Measurements from ENCODE around the gene PFDN1.

Gene PFDN1

DNA sequence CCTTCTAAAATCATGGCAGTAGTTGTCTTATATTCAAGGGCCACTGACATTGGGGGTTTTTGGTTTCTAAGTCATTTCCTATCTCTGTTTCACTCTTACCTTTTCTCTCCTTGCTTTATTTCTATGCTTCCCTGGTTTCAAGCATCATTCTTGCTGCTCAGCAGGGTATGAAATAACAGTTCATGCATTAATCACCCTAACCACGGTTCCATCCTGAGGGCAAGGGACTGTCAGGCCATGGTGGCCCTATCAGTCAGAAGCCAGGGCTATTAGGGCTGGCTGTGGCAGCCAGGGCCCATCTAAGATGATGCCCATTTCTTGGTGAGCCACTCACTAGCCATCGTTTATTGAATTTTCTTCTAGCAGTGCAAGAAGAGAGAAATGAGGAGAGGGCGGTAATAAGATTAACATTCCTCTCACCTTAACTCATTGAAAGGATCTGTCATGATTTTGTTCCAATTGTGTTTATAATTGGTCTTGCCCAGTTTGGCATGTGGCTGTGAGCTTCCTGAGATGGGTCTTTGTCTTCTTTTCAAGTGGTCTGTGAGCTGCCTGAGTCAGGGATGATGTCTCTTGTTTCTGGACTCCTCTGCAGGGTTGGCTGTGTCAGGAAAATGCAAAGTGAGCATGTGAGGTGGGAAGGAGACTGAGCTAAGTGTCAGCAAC lies 82.7 kb downstream of the PFDN1 start:
- no peaks in the 10 kb centered on the region for H3K36me3 ChIP-seq (ENCODE audit: control insufficient read depth, insufficient read depth, low read length)
- 88 to 92% methylated on average over 3 of the region's 3 CpGs for WGBS, 2 experiments
- no peak overlapping the region for H3K27ac ChIP-seq (ENCODE audit: insufficient read depth, low read depth, low read length, poor library complexity, severe bottlenecking)
- H3K4me1 ChIP-seq (ENCODE audit: control insufficient read depth, insufficient read depth, low read length), result peaks cover 10% of the 10 kb centered on the region
- no peaks in the 10 kb centered on the region for H3K9me3 ChIP-seq (ENCODE audit: control insufficient read depth, low read length)
- H3K4me3 ChIP-seq (ENCODE audit: insufficient read depth, low read depth, low read length), result no peak overlapping the region
- no peaks in the 10 kb centered on the region for H3K27me3 ChIP-seq (ENCODE audit: control insufficient read depth, insufficient read depth, low read length, poor library complexity, severe bottlenecking)

- WGBS, 2 experiments, result 83% methylated on average over 8 to 9 of the region's 9 CpGs
- Histone ChIP-seq H3K4me3 (ENCODE audit: insufficient read depth, low read depth, low read length) (no peak overlapping the region), H3K36me3 (ENCODE audit: control insufficient read depth, insufficient read depth, low read length) (no peaks in the 10 kb centered on the region), H3K27me3 (ENCODE audit: control insufficient read depth, insufficient read depth, low read length, poor library complexity, severe bottlenecking) (no peaks in the 10 kb centered on the region), H3K27ac (ENCODE audit: insufficient read depth, low read depth, low read length, poor library complexity, severe bottlenecking) (no peak overlapping the region), H3K9me3 (ENCODE audit: control insufficient read depth, low read length) (no peaks in the 10 kb centered on the region), H3K4me1 (ENCODE audit: control insufficient read depth, insufficient read depth, low read length) (peaks cover 10% of the 10 kb centered on the region)
Observed at GRCh38 chr5:140219068-140219991, 83.6 kb downstream of the PFDN1 start.

GRCh38 chr5:140217299-140218026 lies 85.4 kb downstream of the PFDN1 start:
- H3K9me3 ChIP-seq (ENCODE audit: control insufficient read depth, low read length), result no peaks in the 10 kb centered on the region
- H3K27me3 ChIP-seq (ENCODE audit: control insufficient read depth, insufficient read depth, low read length, poor library complexity, severe bottlenecking), result no peaks in the 10 kb centered on the region
- peaks cover 10% of the 10 kb centered on the region for H3K4me1 ChIP-seq (ENCODE audit: control insufficient read depth, insufficient read depth, low read length)
- no peak overlapping the region for H3K4me3 ChIP-seq (ENCODE audit: insufficient read depth, low read depth, low read length)
- 94 to 100% methylated on average over 1 of the region's 1 CpG for WGBS, 2 experiments
- H3K36me3 ChIP-seq (ENCODE audit: control insufficient read depth, insufficient read depth, low read length), result no peaks in the 10 kb centered on the region
- no peak overlapping the region for H3K27ac ChIP-seq (ENCODE audit: insufficient read depth, low read depth, low read length, poor library complexity, severe bottlenecking)

DNA sequence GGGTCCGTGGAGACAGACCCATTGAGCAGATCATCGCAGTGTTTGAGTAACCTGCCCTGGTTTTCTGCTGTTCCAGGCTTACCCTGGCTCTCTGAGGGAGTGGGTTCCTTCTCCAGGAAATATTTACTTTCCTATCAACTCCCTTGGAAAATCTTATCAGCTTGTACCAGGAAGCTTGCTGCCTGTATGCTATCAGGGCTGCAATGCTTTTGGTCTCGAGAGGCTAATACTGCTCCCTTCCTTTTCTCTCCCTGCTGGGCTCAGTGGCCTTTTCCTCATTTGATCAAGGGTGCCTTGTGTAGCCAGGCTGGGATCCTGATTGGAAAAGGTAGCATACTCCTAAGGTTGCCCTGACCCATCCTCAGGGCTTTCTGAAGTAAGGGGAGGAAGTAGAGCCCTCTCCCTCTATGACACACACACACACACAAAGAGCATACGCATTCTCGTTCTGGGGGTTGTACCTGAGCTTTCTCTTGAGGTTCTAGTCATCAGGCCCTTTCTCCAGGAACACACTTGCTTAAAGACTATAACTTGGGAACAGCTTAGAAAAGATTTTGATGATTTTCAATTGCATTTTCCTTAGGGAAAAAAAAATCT lies 86.3 kb downstream of the PFDN1 start:
- no peak overlapping the region for H3K27ac ChIP-seq (ENCODE audit: insufficient read depth, low read depth, low read length, poor library complexity, severe bottlenecking)
- H3K27me3 ChIP-seq (ENCODE audit: control insufficient read depth, insufficient read depth, low read length, poor library complexity, severe bottlenecking), result no peaks in the 10 kb centered on the region
- WGBS, 2 experiments, result 87 to 92% methylated on average over 5 of the region's 5 CpGs

DNA sequence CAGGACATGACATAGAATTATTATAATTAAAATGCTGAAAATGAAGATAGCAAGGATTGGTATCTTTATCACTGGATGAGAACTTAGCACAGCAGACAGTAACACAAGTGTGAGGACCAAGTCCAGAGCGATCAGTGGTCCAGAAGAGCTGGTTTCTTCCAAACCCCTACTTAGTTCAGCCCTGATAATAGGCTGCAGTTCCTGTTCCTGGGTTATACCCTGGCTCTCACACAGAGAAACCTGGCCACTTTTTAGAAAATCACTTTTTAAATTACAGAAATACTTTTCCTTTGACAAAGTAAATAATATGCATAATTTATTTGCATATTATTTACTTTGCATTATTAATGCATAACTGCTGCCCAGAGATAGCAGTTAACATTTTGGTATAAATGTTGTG lies 87.6 kb downstream of the PFDN1 start:
- H3K27ac ChIP-seq (ENCODE audit: insufficient read depth, low read depth, low read length, poor library complexity, severe bottlenecking), result no peak overlapping the region
- no peaks in the 10 kb centered on the region for H3K36me3 ChIP-seq (ENCODE audit: control insufficient read depth, insufficient read depth, low read length)
- no peak overlapping the region for H3K4me3 ChIP-seq (ENCODE audit: insufficient read depth, low read depth, low read length)
- WGBS, 2 experiments, result 95 to 96% methylated on average over 1 of the region's 1 CpG
- H3K9me3 ChIP-seq (ENCODE audit: control insufficient read depth, low read length), result no peaks in the 10 kb centered on the region
- no peaks in the 10 kb centered on the region for H3K27me3 ChIP-seq (ENCODE audit: control insufficient read depth, insufficient read depth, low read length, poor library complexity, severe bottlenecking)
- peaks cover 5% of the 10 kb centered on the region for H3K4me1 ChIP-seq (ENCODE audit: control insufficient read depth, insufficient read depth, low read length)

More for the DNA sequence above, 86.3 kb downstream of the PFDN1 start:
- Histone ChIP-seq H3K36me3 (ENCODE audit: control insufficient read depth, insufficient read depth, low read length) (no peaks in the 10 kb centered on the region), H3K4me3 (ENCODE audit: insufficient read depth, low read depth, low read length) (no peak overlapping the region), H3K9me3 (ENCODE audit: control insufficient read depth, low read length) (no peaks in the 10 kb centered on the region), H3K4me1 (ENCODE audit: control insufficient read depth, insufficient read depth, low read length) (peaks cover 10% of the 10 kb centered on the region)

DNA sequence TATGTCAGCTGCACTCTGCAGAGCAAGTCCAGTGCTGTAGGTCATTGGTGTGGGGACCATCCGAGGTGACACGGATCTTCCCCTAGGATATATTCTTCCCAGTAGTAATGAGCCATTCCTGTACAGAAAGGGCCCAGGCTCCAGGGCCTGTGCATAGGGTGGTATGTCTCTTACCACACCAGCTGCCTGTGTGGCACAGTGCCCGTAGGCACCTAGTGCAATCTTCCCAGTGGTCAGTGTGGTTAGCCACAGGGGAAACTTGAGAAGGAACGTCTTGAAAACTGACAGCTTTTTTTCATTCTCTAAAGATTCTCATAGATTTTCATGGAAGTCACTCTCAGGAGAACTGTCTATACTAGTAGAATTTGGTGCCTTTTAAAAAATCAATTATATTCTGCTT lies 88.1 kb downstream of the PFDN1 start:
- WGBS, 2 experiments, result 90 to 93% methylated on average over 4 of the region's 4 CpGs
- H3K27me3 ChIP-seq (ENCODE audit: control insufficient read depth, insufficient read depth, low read length, poor library complexity, severe bottlenecking), result no peaks in the 10 kb centered on the region
- peaks cover 5% of the 10 kb centered on the region for H3K4me1 ChIP-seq (ENCODE audit: control insufficient read depth, insufficient read depth, low read length)
- no peaks in the 10 kb centered on the region for H3K36me3 ChIP-seq (ENCODE audit: control insufficient read depth, insufficient read depth, low read length)
- H3K9me3 ChIP-seq (ENCODE audit: control insufficient read depth, low read length), result no peaks in the 10 kb centered on the region
- no peak overlapping the region for H3K27ac ChIP-seq (ENCODE audit: insufficient read depth, low read depth, low read length, poor library complexity, severe bottlenecking)
- no peak overlapping the region for H3K4me3 ChIP-seq (ENCODE audit: insufficient read depth, low read depth, low read length)

- Histone ChIP-seq H3K4me1 (ENCODE audit: control insufficient read depth, insufficient read depth, low read length) (no peaks in the 10 kb centered on the region), H3K36me3 (ENCODE audit: control insufficient read depth, insufficient read depth, low read length) (no peaks in the 10 kb centered on the region), H3K27me3 (ENCODE audit: control insufficient read depth, insufficient read depth, low read length, poor library complexity, severe bottlenecking) (no peaks in the 10 kb centered on the region), H3K27ac (ENCODE audit: insufficient read depth, low read depth, low read length, poor library complexity, severe bottlenecking) (no peak overlapping the region), H3K9me3 (ENCODE audit: control insufficient read depth, low read length) (no peaks in the 10 kb centered on the region), H3K4me3 (ENCODE audit: insufficient read depth, low read depth, low read length) (no peak overlapping the region)
- WGBS, 2 experiments, result no CpG with 5 or more reads among the region's 1 CpG
Observed at GRCh38 chr5:140213370-140213983, 89.4 kb downstream of the PFDN1 start.

- H3K9me3 ChIP-seq (ENCODE audit: control insufficient read depth, low read length), result no peaks in the 10 kb centered on the region
- no peaks in the 10 kb centered on the region for H3K27me3 ChIP-seq (ENCODE audit: control insufficient read depth, insufficient read depth, low read length, poor library complexity, severe bottlenecking)
- H3K4me3 ChIP-seq (ENCODE audit: insufficient read depth, low read depth, low read length), result no peak overlapping the region
- H3K27ac ChIP-seq (ENCODE audit: insufficient read depth, low read depth, low read length, poor library complexity, severe bottlenecking), result no peak overlapping the region
- peaks cover 6% of the 10 kb centered on the region for H3K4me1 ChIP-seq (ENCODE audit: control insufficient read depth, insufficient read depth, low read length)
- no peaks in the 10 kb centered on the region for H3K36me3 ChIP-seq (ENCODE audit: control insufficient read depth, insufficient read depth, low read length)
Observed at GRCh38 chr5:140208065-140208464, 94.8 kb downstream of the PFDN1 start.

- H3K4me3 ChIP-seq (ENCODE audit: insufficient read depth, low read depth, low read length), result no peak overlapping the region
- H3K27me3 ChIP-seq (ENCODE audit: control insufficient read depth, insufficient read depth, low read length, poor library complexity, severe bottlenecking), result no peaks in the 10 kb centered on the region
- no peak overlapping the region for H3K27ac ChIP-seq (ENCODE audit: insufficient read depth, low read depth, low read length, poor library complexity, severe bottlenecking)
- H3K9me3 ChIP-seq (ENCODE audit: control insufficient read depth, low read length), result no peaks in the 10 kb centered on the region
- peaks cover 11% of the 10 kb centered on the region for H3K4me1 ChIP-seq (ENCODE audit: control insufficient read depth, insufficient read depth, low read length)
- WGBS, 2 experiments, result 83 to 91% methylated on average over 2 of the region's 2 CpGs
- no peaks in the 10 kb centered on the region for H3K36me3 ChIP-seq (ENCODE audit: control insufficient read depth, insufficient read depth, low read length)
Observed at GRCh38 chr5:140207250-140207964, 95.5 kb downstream of the PFDN1 start.
